ENCODE measurements around the gene ZBTB5.

GRCh38 chr9:37449862-37450632 is 15.2 kb downstream of the ZBTB5 start:
- TF ChIP-seq CTCF (conservative IDR thresholded peaks at IDR 0.05; ENCODE audit: low read length) = no peak
- no peak for TF ChIP-seq EZH2phosphoT487 (IDR thresholded peaks at IDR 0.05; ENCODE audit: borderline replicate concordance)
